ENCODE data around the gene CHD5.

The CHD5 gene

DNA sequence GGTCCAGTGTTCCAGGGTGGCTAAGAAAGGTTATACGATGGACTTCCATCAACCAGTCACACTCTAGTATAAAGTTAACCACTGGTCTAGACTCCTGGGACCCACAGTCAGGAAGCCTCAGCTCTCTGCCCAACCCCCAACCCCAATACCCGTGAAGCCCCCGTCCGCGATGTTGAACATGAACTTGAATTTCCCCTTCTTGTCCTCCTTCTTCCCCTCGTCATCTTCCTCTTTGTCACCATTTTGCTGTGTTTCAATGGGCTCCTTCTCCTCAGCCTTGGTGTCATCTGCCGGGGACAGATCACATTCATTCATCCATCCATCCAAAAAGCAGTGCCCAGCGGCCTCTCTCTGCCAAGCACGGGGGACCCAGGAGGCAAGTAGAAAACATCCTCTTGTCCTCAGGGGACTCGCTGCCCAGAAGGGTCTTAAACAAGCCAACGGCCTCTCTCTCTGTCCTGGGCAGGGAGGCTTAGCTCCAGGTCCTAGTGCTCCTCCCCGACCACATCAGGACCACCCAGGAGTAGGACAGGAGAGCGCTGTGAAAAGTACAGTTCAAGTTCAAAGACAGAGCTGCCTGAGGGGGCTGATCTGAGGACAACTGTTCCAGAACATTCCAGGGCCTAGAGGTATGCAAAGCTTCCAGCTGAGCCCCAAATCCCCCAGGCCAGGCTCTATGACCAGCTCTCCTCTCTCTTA, 68.0 kb downstream of the CHD5 start:
- DNase-seq (ENCODE audit: low read depth): no peak

DNA sequence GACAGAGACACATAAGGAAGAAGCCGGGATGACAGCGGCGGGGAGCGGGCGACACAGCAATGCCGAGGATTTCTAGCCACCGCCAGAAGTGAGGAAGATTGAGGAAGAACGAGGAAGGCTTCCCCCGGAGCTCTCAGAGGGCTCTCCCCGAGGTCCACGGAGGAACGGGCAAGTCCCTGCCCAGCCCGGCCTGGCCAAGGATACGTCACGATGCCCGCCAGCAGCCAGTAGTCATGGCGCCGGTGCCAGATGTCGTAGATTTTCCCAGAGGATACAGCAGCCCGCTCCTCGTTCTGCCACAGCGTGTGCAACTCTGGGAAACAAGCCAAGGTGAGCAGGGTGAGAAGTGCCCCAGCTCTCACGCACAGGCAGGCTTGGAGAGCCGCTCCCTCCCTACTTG, 68.5 kb downstream of the CHD5 start:
- DNase-seq (ENCODE audit: low read depth): no peak

DNA sequence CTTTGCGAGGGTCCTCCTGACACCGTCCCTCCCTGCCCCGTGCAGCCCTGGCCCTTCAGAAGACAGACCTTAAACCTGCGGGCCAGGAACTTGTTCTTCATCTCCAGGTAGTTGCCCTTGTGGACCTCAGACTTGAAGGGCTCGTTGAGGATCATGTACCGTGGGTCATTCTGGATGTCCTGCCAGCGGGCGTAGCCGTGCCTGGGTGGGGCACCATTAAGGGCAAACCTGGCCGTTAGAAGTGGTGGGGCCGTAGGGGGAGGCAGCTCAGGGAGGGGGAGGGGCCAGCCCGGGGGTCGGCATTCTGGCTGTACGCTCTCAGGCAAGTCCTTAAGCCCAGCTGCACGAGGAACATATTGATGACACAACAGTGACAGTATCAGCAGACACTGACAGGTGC, 69.8 kb downstream of the CHD5 start:
- DNase-seq (ENCODE audit: low read depth): no peak

DNA sequence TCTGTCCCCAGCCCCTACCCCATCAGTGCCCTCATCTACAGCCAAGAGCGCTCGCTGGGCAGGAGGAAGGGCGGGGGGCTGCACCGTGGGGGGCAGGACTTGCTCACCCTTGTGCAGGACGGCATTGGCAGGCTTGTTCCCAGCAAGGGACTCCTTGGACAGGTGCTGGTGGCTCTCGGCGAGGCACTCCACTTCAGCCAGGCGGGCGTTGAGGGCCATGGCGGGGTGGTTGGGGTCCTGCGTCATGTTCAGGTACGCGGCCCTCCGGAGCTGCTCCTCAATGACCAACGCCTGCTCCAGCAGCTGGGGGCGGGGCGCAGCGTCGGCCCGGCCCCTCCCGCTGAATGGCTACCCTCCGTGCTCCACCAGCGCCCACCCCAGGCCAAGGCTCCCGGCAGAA, 70.4 kb downstream of the CHD5 start:
- DNase-seq (ENCODE audit: low read depth): no peak

DNA sequence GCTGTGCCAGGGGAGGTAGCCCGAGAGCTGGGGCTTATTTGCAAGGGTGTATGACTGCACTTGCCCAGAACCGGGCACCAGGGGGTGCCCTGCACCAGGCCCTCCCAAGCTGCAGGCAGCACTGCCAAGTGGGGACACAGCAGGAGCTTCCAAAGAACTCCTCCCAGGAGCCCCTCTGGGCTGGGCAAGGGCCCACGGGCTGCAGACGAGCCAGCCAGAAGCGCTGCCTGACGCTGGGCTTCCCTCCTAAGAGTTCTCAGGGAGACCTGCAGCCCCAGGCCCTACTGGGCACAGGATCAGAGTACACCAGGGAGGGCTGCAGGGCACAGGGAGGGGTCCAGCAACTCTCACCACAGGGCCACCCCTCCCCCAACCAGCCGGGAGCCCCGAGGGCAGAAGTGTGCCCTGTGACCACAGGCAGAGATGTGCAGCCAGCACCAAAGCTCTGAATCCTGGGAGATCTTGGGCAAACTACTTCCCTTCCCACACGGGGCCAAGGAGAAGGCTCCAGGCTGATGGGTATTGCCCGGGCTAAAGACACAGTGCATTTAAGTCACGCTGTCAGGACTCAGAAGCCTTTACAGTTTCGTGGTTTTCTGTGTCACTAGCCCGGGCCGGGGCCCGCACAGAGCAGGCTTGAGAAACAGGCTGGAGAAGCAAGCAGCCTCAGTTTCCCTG, 71.0 kb downstream of the CHD5 start:
- peak; percentile 54 for DNase-seq (ENCODE audit: low read depth)

DNA sequence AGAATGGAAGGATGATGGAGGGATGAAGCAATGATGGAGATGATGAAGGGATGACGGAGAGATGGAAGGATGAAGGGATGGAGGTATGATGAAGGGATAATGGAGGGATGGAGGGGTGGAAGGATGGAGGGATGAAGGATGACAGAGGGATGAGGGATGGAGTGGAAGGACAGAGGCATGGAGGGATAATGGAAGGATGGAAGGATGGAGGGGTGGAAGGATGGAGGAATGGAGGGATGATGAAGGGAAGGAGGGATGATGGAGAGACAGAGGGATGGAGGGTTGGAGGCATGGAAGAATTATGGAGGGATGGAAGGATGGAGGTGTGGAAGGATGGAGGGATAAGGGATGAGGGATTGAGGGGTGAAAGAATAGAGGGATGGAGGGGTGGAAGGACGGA, 71.6 kb downstream of the CHD5 start:
- no peak for DNase-seq (ENCODE audit: low read depth)

DNA sequence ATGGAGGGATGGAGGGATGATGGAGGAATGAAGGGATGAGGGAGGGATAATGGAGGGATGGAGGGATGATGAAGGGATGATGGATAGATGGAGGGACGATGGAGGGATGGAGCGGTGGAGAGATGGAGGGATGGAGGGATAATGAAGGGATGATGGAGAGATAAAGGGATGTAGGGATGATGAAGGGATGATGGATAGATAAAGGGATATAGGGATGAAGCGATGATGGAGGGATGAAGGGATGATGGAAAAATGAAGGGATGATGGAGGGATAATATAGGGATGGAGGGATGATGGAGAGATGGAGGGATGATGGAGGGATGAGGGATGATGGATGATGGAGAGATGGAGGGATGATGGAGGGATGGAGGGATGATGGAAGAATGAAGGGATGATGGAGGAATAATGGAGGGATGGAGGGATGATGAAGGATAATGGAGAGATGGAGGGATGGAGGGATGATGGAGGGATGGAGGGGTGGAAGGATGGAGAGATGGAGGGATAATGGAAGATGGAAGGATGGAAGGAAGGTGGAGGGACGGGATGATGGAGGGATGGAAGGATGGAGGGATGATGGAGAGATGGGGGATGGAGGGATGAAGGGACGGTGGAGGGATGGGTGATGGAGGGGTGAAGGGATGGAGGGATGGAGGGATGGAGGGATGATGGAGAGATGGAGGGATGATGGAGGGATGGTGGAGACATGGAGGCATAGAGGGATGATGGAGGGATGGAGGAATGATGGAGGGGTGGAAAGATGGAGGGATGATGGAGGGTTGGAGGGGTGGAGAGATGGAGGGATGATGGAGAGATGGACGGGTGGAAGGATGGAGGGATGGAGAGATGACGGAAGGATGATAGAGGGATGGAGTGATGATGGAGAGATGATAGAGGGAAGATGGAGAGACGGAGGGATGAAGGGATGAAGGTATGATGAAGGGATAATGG, 72.4 kb downstream of the CHD5 start:
- no peak for DNase-seq (ENCODE audit: low read depth)

DNA sequence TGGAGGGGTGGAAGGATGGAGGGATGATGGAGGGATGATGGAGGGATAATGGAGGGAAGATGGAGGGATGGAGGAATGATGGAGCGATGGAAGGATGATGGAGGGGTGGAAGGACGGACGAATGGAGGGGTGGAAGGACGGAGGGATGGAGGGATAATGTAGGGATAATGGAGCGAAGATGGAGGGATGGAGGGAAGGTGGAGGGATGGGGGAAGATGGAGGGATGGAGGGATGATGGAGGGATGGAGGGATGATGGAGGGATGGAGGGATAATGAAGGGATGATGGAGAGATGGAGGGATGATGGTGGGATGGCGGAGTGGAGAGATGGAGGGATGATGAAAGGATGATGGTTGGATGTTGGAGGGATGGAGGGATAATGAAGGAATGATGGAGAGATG, 73.1 kb downstream of the CHD5 start:
- no peak for DNase-seq (ENCODE audit: low read depth)

DNA sequence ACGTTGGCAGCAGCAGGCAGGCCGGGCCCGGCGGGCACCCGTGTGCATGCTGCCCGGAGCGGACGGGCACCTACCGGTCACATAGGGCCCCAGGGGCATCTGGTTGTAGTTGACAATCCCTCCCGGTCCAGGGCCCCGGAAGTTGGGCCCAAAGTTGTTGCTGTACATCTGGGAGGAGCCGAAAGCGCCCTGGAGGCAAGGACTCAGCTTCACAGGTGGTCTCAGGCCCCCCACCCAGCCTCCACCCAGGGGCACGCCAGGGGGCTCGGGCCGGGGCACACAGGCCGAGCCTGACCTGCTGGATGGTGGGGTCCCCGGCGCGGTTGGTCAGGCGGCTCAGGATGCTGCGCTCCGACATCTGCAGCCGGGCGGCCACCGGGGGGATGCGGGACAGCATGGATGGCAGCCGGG, 73.8 kb downstream of the CHD5 start:
- no peak for DNase-seq (ENCODE audit: low read depth)

DNA sequence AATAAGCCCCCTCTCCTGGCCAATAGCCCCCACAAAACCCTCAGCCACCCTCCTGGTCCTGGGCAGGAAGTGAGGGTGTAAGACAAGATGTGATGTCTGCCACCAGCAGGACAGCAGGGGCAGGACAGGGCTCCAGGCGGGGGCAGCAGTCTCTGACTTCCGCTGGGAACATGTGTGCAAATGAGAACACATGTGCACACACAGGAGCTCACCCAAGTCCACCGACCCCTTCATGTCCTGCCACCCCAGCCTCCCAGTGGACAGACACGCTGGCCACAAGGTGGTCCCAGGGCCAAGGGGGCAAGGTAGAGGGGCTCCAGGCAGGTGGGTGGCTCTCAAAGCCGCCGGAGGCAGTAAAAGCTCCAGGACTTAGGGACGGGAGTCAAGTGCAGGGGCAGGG, 74.4 kb downstream of the CHD5 start:
- DNase-seq (ENCODE audit: low read depth): no peak

DNA sequence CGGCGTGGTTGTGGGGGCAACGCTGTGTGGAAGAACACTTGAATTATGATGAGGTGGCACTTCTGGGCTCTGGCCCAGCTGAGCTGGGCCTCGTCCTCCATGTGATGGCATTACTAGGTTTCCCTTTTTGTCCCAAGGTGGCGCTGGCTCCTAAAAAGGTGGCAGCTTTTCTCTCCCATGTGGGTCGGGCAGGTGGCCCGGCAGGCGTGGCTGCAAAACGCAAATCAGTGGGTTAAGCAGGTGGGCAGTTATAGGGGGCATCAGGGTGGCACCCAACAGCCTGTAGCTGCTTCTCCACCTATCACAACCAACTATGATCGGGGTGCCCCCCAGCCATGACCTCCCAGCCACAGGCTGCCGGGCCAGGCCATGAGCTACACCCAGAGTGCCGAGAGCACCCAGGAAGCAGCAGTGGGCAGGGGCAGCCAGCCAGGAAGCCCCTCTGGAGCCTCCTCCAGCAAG, 74.9 kb downstream of the CHD5 start:
- no peak for DNase-seq (ENCODE audit: low read depth)

DNA sequence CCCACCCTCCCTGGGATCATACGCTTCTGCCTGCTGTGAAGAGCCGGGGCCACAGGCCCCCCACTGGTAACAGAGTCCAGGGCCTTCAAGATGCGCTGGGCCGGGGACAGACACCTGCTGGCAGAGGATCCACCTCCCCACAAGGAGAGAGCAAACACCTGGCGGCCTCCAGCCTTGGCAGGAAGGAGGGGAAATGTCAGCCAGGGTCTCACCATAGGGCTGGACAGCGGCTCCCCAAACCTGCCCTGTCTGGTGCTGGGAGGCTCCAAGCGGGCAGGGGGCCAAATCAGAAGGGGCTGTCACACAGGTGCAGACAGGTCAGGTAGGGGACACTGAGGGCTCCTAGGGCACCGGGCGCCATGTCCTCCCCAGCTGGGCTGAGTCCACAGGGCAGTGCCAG, 75.5 kb downstream of the CHD5 start:
- DNase-seq (ENCODE audit: low read depth): no peak

DNA sequence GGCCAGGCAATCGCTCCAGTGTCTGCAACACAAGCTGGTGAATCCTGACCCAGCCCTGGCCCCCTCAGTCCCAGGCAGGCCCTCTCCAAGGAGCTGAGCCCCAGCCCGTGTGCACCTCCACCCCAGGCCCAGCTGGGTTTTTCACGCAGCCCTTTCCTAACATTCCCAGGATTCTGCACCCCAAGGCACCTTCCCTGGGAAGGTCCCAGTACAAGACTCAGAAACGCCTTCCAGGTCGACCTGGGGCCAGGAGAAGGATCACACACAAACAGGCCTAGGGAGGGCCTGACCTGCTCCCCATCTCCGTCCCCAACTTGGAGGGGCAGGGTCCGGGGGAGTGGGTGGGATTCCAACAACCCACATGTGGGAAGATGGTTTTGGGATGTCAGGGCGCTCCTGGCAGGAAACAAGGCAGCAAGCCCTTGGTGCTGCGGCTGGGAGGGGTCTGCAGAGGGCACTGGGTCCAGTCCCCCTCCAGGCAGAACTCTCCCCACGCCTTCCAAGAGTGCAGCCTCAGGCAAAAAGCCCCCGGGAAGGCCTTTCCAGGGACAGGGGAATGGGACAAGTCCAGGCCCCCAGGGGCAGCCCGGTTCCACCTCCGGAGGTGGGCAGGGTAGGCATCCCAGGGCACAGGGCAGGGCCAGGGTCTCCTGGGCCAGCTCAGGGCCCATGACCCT, 76.1 kb downstream of the CHD5 start:
- DNase-seq (ENCODE audit: low read depth): no peak

DNA sequence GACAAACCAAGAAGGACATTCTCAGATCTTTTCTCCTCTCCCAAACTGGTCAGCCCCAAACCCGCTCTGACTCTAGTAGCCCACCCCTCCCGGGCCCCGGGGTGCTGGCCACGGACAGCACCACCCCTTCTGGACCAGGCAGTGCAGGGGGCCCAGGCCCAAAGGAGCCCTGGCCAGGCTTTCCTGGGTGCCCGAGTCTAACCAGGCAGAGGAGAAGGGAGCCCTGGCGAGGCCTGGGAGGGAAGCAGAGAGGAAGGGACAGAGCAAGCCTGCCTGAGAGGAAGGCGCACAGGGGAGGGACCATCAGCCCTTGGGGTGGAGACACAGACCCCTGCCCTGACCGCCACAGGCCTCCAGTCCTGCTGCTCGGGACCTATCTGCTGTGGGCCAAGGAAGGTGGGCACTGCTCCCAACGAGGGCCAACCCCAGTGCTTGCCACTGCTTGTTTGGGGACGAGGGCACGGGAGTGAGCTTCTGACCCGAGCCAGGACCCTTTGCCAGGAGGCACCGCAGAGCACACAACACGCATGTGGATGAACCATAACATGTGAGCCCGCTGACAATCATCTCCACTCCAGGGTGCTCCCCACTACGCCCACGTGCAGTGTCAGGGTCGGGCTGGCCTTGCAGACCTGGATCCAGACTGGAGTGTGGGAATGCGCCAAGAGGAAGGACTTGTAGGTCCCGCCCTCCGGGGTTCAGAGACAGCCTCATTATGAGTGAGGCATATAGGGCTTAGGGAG, 76.8 kb downstream of the CHD5 start:
- no peak for DNase-seq (ENCODE audit: low read depth)

DNA sequence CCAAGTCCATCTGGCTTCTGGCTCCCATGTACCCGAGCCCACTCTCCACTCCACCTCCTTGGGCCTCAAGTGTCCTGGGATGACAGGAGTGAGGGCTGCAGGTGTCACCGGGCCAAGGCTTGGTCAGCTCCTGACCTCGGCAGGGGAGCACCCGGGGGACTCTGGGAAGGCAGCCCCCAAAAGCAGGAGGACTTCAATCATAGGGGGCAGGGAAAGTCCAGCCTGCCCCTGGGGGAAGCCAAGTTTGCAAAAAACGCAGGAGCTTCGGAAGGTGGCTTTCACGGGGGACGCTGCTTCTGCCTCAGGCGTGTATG, 77.6 kb downstream of the CHD5 start:
- no peak for DNase-seq (ENCODE audit: low read depth)

DNA sequence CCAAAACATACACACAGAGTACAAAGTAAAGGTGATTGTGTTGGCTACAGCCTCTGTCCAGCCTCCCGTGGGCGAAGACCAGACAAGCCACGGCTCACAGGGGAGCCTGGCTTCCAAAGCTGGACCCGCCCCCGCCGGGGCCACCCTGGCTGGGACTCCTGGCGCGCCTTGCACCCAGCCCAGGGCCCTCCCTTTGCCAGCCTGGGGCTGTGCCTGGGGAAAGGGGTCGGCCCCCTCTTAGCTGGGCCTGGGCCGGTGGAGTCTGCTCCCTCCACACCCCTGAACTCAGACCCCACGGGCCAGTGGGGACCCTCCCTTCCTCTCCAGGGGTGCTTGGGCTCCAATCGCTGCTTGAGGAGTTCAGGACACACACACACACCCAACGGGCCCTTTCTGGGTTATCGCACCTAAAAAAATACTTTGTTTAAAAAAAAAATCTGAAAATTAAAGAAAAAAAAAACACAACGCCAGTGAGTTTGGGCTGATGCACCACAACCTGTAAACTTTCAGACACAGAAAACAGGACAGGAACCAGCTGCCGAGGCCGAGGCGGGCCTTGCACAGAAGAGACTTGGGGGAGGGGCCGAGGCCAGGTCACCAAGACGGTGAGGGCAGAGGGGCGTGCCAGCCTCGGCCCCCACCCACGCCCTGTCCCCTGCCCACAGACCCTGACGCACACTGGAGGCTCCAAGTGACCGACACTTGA, 78.1 kb downstream of the CHD5 start:
- no peak for DNase-seq (ENCODE audit: low read depth)

DNA sequence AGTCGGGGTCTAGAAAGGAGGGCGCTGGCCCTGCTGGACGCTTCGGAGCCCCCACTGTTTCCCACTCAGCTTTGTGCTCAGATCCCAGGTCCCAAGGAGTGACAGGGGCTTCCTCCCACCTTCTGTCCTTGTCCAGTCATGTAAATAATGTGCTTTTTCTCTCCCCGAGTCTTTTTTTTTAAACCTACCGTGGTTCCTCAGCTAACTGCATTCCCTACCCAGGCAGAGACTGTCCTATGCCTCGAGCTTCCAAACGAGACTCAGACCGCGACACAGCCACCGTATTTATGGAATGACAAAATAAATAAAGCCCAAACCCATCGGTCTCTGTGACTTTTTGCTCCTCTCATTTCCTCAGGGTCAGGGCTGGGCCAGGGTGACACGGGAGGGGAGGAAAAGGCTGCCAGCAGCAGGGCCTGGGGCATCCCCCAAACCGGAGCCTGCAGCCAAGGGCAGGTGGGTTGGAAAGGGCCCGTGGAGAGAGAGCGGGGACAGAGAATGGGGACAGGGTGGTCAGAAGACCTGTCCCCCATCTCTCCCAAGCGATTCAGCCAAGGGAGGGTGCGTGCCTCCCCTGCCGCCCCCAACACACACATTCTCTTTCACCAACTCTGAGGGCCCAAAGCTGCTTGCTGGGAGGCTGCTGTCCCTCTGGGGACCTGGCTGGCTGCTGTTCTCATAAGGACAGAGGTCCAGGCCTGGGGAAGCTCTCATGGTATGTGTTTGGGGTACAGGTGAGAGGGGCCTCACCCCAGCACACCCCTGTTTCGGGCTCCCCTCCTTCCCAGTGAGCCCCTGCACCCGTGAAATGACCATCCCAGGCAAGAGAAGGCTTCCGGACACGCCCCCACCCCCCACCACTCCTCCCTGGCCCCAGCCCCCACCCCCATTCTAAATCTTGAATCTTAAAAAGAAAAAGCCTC, 79.0 kb downstream of the CHD5 start:
- no peak for DNase-seq (ENCODE audit: low read depth)

DNA sequence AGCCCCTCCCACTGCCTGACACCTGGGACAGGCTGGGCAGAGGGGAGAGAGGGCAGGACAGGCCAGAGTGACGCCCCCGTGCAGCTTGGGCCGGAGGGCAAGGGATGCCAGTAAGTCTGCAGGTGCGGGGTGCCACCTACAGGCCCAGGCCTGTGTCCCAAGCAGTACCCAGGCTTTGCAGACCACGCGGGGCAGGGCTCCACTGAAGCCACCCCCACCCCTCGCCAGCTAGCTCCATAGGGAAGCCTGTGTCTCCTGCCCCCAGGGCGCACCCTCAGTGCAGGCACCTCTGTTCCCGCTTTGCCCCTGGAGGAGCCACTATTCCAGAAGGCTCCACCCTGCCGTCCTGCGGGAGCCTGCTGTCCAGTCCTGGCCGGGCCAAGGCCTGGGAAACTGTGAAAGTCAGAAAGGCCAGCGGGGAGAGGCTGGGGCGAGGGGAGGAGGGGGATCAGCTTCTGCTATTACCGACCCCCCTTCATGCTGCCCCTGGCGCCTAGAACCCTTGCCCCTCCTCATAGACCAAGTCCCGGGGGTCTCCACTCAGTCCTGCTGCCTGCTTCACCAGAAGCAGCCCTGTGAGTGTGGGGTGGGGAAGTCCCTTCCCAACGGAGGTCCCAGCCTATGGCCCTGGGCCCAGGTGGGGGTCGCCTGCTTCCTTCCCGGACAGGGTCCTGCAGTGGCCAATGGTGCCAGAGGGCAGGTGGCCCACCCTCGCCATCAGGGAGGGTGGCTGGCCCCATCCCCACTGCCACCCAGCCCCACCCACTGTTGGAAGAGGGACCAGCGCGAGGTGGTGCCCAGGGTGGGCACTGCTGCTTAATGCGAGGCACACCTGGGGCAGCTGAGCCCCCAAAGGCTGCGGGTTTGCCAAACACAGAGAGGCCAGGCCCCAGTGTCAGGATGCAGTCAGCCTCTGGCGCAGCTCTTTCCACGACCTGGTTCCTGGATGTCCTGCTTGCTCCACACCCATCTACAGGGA, 80.0 kb downstream of the CHD5 start:
- DNase-seq (ENCODE audit: low read depth): no peak

DNA sequence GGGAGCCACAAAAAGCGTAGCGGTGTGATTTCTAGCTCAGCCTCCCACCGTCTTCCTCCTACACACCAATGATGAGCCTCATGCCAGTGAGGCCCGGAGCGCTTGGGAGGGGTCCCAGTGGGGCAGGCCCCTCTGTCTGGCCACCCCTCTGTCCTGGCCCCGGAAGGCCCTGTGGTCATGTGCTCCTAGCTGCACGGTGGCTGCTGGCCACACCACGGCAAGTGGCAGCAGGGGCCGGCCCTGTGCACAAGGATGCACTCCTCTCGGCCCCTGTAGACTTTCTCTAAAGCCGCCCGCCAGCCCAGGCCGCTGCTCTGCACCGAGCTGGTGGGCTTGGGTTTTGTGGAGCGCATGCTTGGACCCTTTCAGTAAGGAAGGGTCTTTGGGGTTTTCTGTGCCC, 80.8 kb downstream of the CHD5 start:
- no peak for DNase-seq (ENCODE audit: low read depth)
